AG09319 (cell line): Measurements from ENCODE around the gene HLA-DOB.

Experiments
- DNase-seq: peaks from one replicate; pipeline ENCODE4 v3.0.0-alpha.2; 2010; ENCODE audit warnings: low read depth; ENCODE audit errors: extremely low read depth
- CTCF ChIP-seq: IDR thresholded peaks from 2 replicates; pipeline ENCODE4 v1.5.1; 2011; ENCODE audit warnings: low read depth, mild to moderate bottlenecking, inconsistent platforms, low read length, moderate library complexity

The HLA-DOB gene

GRCh38 chr6:32772656-32773055 is 44.1 kb downstream of the HLA-DOB start:
- no peak for TF ChIP-seq CTCF
- DNase-seq: no peak

GRCh38 chr6:32764048-32764447 is 52.8 kb downstream of the HLA-DOB start:
- DNase-seq: no peak
- TF ChIP-seq CTCF: no peak

- no peak for DNase-seq
These were observed 53.4 kb downstream of the HLA-DOB start, which contains the start of gene HLA-DQB2 for GRCh38 chr6:32763421-32763820. Gene HLA-DQB2, minus strand, starts transcription at chr6:32763532. Its CDS starts 62 bp downstream, at chr6:32763470.

More at GRCh38 chr6:32763421-32763820, 53.4 kb downstream of the HLA-DOB start, which contains the start of gene HLA-DQB2:
- no peak for TF ChIP-seq CTCF
